ENCODE results near the gene CBX4. TPM values are rescaled to one million over a fixed set of nuclear protein-coding genes. Genes with fewer than 3 reads are reported as not detected.

The CBX4 gene
- total and polyA plus RNA-seq, 7 donors = 1.9 to 7.8 (median 3.3) TPM

DNA sequence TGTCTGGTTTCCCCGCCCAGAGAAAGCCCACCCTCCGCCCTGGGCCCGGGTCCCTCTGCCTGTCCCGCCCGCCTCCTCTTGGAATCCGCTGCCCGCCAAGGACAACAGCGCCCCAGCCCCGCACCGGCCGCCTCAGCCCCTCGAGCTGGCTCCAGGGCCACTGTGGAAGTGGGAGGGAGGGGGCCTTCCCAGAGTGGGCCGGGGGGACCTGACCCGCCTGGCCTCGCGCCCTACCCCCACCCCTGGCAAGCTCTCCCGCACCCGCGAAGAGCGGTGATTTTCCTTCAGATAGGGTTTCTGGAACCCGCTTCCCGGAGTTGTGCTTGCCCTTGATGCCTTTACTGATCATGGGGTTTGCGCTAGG, 40.1 kb downstream of the CBX4 start:
- no peak for DNase-seq

DNA sequence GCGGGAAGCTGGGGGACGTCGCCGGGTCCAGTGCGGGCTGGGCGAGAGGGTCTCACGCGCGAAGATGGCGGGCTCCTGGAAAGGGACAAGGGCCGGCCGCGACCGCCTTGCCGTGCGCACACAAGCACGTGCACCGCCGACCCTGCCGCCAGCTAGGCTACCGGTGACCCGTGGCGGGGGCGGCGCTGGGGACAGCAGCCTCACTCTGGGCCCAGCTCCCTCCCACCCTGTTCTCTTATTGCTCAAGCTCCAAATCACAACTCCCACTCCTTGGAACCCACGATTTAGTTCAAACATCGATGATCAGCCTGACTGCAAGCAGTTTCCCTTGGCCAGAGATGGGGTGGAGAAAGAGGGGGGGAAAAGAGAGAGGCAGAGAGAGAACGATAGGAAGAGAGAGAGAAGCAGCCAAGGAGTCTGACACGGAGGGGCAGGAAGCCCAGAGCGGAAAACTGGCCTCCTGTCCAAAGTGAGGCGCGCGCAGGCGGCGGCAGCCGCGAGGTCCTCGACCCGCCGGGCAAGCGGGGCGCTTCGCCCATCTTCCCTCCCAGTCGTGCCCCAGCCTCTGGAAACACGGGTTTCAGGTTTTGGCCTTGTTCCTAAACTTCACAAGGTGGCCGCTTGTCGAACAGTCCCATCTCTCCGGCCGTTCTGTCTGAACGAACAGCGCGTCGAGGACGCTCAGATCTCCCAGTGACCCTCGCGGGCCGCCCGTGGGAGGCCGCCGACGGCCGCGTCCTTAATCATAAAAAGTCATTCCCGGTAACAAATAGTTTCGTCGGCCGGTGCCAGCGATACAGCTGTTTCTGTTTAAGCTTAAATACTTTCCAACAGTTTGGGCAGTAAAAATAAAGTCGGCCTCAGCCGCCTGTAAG, 40.7 kb downstream of the CBX4 start:
- H3K9me3 ChIP-seq = no peaks in the 10 kb centered on the region
- DNase-seq (peak; percentile 49 to 58), ATAC-seq (no peak)
- WGBS, 3 donors = 2 to 3% (median 2%) methylated on average over 65 to 70 of the region's 70 CpGs
- peaks cover 24% of the 10 kb centered on the region for H3K4me1 ChIP-seq
- TF ChIP-seq, protein P1, sequence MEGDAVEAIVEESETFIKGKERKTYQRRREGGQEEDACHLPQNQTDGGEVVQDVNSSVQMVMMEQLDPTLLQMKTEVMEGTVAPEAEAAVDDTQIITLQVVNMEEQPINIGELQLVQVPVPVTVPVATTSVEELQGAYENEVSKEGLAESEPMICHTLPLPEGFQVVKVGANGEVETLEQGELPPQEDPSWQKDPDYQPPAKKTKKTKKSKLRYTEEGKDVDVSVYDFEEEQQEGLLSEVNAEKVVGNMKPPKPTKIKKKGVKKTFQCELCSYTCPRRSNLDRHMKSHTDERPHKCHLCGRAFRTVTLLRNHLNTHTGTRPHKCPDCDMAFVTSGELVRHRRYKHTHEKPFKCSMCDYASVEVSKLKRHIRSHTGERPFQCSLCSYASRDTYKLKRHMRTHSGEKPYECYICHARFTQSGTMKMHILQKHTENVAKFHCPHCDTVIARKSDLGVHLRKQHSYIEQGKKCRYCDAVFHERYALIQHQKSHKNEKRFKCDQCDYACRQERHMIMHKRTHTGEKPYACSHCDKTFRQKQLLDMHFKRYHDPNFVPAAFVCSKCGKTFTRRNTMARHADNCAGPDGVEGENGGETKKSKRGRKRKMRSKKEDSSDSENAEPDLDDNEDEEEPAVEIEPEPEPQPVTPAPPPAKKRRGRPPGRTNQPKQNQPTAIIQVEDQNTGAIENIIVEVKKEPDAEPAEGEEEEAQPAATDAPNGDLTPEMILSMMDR (IDR thresholded peaks at IDR 0.05) = no peak
- H3K27ac ChIP-seq = no peak overlapping the region
- H3K36me3 ChIP-seq (ENCODE audit: insufficient read depth in 1 of 2, low read depth in 1 of 2) = peaks cover 0 to 8% of the 10 kb centered on the region in 2 donors
- intact Hi-C loops (cut with DNase I) = loop anchor here in 1 of 2 donors (5.0 kb wide), 1 partner anchor 44 kb away; no protein-coding TSS in a partner anchor
- peak overlapping the region; percentile 79 for H3K4me3 ChIP-seq
- H3K27me3 ChIP-seq (ENCODE audit: insufficient read depth in 3 of 3, low read length in 2 of 3) = peaks cover 0 to 63% (median 43%) of the 10 kb centered on the region in 3 donors

More for the DNA sequence above, 40.1 kb downstream of the CBX4 start:
- Histone ChIP-seq H3K27me3 (ENCODE audit: insufficient read depth in 3 of 3, low read length in 2 of 3) (peaks cover 0 to 65% (median 46%) of the 10 kb centered on the region in 3 donors), H3K9me3 (no peaks in the 10 kb centered on the region), H3K27ac (no peak overlapping the region), H3K4me1 (peaks cover 23% of the 10 kb centered on the region), H3K36me3 (ENCODE audit: insufficient read depth in 1 of 2, low read depth in 1 of 2) (peaks cover 0 to 8% of the 10 kb centered on the region in 2 donors), H3K4me3 (no peak overlapping the region)
- 4 to 6% (median 5%) methylated on average over 22 to 23 of the region's 23 CpGs for WGBS, 3 donors
- intact Hi-C loops (cut with DNase I) = loop anchor here in 1 of 2 donors (5.0 kb wide), 1 partner anchor 43 kb away; no protein-coding TSS in a partner anchor
- ATAC-seq = no peak
- TF ChIP-seq, protein P1 (IDR thresholded peaks at IDR 0.05) = no peak

DNA sequence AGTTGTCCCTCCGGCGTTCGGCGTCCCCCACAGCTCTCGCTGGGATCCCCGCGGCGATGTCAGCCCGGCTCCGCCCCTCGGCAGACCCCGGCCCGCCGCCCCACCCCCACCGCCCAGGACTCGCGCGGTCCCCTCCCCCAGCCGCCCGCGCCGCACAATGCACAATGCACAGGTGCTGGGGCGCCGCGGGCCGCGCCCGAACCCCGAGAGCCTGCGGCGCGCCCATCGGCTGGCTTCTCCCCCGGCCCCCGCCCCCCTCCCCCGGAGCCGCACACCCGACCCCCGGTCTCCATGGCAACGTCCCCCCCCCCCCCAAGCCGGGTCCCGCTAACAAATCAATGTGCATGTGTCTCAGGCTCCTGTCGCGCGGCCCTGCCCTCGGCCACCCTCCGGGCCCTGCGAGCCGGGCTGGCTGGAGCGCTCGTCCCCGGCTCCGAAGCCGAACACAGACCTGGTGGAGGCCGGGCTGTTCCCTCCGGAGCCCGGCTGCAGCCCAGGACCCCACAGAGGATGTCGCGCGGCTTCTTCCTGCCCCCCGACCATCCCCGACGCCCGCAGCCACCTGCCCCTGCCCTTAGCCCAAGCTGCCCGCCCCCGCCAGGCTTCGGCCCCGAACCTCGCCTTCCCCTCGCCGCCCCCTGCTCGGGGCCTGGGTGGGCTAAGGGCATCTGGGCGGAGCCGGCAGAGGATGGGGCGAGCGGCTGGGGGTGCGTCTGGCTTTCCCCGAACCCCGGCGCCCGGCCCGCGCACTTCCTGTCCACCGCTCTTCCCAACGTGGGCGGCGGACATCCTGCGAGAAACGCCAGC, 41.5 kb downstream of the CBX4 start:
- peak overlapping the region; percentile 79 for H3K4me3 ChIP-seq
- H3K9me3 ChIP-seq = no peaks in the 10 kb centered on the region
- peaks cover 32% of the 10 kb centered on the region for H3K4me1 ChIP-seq
- ATAC-seq = peak in 3 of 4 donors; percentile 16 to 25 (median 19)
- intact Hi-C loops (cut with DNase I) = loop anchor here (2.0 to 5.0 kb wide), 2 partner anchors 39 to 45 kb away; no protein-coding TSS in a partner anchor
- TF ChIP-seq, protein P1 (IDR thresholded peaks at IDR 0.05) = no peak
- 1 to 3% (median 1%) methylated on average over 32 to 87 of the region's 89 CpGs for WGBS, 3 donors
- DNase-seq = peak; percentile 40 to 65
- peaks cover 0 to 63% (median 41%) of the 10 kb centered on the region in 3 donors for H3K27me3 ChIP-seq (ENCODE audit: insufficient read depth in 3 of 3, low read length in 2 of 3)
- peaks cover 0 to 8% of the 10 kb centered on the region in 2 donors for H3K36me3 ChIP-seq (ENCODE audit: insufficient read depth in 1 of 2, low read depth in 1 of 2)
- H3K27ac ChIP-seq = peak overlapping the region; percentile 82

DNA sequence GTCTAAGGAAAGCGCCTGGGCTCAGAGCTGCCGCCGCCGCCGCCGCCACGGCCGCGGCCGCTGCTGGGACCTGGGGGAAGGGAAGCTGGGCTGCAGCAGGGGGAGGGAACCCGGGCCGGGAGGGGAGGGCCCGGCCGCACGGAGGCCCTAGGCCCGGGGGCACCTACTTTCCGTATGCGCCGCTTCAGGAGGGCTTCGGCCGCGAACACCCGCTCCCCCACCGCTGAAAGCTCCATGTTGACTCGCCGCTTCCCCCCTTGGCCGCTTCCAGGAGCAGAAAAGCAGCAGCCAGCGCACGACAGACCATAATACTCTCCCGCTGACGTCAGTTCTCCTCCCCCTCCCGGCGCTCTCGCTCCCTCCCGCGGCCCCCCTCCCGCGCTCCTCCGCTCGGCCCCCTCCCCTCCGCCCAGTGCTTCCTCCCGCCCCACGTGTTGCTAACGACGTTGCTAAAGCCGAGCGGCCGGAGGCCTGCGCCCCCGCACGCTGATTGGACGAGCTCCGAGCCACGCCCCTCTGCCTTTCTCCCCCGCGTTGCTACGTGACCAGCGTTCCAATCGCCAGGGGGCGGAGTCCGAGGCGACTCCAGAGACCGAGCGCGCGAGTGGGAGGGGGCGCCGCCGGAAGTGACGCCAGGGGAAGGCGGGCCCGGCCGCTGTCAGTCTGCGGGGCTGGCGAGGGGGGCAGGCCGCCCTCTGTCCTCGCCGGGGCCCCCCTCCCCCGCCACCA, 42.3 kb downstream of the CBX4 start, which contains the start of gene CBX8:
CBX8 (minus strand) TSS at position 315 of the 729 bp plus-strand sequence; CDS start at position 236, 79 bp downstream.
- TF ChIP-seq, protein P1 (IDR thresholded peaks at IDR 0.05) = no peak
- 0 to 1% (median 1%) methylated on average over 39 to 79 of the region's 79 CpGs for WGBS, 3 donors
- ATAC-seq (peak; percentile 95 to 96 (median 96)), DNase-seq (peak; percentile 100)
- intact Hi-C loops (cut with DNase I) = loop anchor here (2.0 to 5.0 kb wide), 2 partner anchors 40 to 45 kb away; no protein-coding TSS in a partner anchor
- Histone ChIP-seq H3K4me1 (peaks cover 32% of the 10 kb centered on the region), H3K9me3 (no peaks in the 10 kb centered on the region), H3K36me3 (ENCODE audit: insufficient read depth in 1 of 2, low read depth in 1 of 2) (peaks cover 0 to 8% of the 10 kb centered on the region in 2 donors), H3K4me3 (peak within 1 kb of the TSS; percentile 79), H3K27me3 (ENCODE audit: insufficient read depth in 3 of 3, low read length in 2 of 3) (peaks cover 0 to 63% (median 38%) of the 10 kb centered on the region in 3 donors), H3K27ac (peak within 1 kb of the TSS; percentile 82)

All from psoas muscle (tissue), 8 donors.